Stimulated activated naive CD4-positive, alpha-beta T cell treated with Interleukin-2 at 50 U/mL for 16 hours (primary cell): ENCODE results near the gene RBM15B.

Experiments used
- DNase-seq: peaks from one replicate; lab custom pipeline; 2025; lab: John Stamatoyannopoulos, UW

The RBM15B gene

DNA sequence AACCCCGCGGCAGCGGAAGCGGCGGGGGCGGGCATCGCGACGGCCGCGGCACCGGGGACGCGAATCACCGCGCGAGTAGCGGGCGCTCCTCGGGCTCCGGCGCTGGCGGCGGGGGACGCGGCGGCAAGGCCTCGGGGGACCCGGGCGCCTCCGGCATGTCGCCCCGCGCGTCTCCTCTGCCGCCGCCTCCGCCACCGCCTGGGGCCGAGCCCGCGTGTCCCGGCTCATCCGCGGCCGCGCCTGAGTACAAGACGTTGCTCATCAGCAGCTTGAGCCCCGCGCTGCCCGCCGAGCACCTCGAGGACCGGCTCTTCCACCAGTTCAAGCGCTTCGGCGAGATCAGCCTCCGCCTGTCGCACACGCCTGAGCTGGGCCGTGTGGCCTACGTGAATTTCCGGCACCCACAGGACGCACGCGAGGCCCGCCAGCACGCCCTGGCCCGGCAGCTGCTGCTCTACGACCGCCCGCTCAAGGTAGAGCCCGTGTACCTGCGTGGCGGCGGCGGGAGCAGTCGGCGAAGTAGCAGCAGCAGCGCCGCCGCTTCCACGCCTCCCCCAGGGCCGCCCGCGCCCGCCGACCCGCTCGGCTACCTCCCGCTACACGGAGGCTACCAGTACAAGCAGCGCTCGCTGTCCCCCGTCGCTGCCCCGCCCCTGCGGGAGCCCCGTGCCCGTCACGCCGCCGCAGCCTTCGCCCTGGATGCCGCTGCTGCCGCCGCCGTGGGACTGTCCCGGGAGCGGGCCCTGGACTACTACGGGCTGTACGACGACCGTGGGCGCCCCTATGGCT, 675 bp downstream of the RBM15B start:
- peak; percentile 52 for DNase-seq

DNA sequence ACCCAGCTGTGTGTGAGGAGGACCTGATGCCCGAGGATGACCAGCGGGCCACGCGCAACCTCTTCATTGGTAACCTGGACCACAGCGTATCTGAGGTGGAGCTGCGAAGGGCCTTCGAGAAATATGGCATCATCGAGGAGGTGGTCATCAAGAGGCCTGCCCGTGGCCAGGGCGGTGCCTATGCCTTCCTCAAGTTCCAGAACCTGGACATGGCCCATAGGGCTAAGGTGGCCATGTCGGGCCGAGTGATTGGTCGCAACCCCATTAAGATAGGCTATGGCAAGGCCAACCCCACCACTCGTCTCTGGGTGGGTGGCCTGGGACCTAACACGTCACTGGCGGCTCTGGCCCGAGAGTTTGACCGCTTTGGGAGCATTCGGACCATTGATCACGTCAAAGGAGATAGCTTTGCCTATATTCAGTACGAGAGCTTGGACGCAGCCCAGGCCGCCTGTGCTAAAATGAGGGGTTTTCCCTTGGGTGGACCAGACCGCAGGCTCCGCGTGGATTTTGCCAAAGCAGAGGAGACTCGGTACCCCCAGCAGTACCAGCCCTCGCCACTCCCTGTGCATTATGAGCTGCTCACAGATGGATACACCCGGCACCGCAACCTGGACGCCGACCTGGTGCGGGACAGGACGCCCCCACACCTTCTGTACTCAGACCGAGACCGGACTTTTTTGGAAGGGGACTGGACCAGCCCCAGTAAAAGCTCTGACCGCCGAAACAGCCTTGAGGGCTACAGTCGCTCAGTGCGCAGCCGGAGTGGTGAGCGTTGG, 1.5 kb downstream of the RBM15B start:
- no peak for DNase-seq

DNA sequence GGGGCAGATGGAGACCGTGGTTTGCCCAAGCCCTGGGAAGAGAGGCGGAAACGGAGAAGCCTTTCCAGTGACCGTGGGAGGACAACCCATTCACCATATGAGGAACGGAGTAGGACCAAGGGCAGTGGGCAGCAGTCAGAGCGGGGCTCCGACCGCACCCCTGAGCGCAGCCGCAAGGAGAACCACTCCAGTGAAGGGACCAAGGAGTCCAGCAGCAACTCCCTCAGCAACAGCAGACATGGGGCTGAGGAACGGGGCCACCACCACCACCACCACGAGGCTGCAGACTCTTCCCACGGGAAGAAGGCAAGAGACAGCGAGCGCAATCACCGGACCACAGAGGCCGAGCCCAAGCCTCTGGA, 2.0 kb downstream of the RBM15B start:
- DNase-seq = no peak

DNA sequence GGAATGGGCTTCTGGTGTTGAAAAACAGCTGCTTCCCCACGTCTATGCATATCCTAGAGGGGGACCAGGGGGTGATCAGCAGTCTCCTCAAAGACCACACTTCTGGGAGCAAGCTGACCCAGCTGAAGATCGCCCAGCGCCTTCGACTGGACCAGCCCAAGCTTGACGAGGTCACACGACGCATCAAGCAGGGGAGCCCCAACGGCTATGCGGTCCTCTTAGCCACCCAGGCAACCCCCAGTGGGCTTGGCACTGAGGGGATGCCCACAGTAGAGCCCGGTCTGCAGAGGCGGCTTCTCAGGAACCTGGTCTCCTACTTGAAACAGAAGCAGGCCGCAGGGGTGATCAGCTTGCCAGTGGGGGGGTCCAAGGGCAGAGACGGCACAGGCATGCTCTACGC, 2.5 kb downstream of the RBM15B start:
- no peak for DNase-seq

DNA sequence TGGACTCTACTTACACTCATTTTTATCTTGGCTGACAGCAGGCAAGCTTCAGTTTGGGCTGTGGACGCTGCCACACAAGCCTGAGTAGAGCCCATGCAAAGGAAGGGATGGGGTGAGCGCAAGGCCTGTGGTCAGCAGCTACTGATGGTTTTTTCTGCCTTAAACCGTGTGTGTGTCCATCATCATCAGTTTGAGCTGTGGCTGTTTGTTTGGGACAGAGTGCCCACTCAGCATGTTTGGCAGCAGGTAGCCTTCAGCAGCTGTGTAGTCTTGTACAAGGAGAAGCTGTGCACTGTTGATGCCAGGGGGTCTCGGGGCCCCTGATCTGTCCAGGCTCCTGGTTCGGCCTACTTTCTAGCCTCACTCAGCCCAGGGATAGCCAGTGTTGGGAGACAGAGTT, 3.5 kb downstream of the RBM15B start:
- no peak for DNase-seq

DNA sequence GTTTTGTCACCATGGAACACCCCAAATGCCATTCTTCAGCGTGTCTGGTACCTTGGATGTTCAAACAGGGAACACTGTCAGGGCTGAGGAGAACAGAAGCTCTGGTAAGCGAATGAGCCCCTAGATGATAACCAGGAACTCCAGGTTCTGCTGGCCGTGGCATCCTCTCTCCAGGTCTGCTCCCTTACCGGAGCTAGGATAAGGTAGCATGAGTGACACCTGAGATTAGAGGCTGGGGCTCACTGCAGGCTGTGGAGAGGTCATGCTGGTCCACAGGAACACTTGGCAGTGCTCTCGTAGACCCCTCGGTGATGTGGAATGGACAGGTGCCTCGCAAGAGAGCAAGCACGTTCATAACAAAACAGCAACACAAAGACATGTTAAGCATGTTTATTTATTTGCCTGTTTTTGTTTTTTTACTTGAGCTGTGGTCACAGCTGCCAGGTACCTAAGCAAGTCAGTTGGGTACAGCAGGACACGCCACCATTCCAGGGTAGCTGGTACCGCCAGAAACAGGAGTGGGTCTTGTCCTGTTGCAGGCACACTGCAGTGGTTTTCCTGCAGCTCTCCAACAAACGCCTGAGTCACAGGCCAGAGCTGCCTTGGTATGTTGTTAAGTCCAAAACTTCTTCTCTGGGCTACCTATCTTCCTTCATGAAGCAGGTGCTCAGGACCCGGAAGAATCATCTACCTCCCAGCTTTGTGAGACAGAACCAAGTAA, 4.6 kb downstream of the RBM15B start:
- DNase-seq = no peak

DNA sequence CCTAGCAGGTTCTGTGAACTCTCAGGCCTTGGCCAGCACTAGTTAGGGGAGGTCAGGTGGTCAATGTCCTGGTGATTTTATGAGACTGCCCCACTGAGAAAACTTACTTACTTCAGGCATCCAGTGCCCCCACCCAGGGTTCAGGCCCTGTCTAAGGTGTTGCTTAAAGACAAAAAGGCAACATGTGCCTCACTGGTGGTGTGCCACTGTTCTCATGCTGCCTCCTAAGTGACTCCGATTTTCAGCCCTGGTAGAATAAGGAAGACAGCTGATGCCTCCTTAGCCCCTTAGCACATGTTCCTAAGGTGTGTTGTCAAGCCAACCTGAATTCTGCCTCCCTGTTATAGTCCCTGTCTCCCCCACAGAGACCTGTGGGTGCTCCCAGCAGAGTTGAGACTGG, 5.3 kb downstream of the RBM15B start:
- no peak for DNase-seq

DNA sequence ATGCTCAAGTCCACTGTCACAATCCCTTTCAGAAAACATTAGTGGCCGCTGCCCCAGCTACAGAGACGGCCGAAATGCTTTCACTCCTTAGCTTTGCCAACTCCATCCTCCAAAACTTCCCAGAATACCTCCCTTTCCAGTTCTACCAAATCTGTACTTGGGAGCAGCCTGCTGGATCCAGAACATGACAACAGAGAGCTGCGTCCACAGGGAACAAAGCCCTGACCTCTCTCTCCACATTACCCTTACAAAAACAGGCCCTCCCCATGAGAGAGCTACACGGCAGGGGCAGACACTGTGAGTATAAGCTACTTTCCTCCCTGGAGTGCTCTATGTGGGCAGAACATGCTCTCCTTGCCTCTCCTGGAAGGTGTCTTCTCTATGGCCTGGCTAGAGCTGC, 6.3 kb downstream of the RBM15B start:
- no peak for DNase-seq

DNA sequence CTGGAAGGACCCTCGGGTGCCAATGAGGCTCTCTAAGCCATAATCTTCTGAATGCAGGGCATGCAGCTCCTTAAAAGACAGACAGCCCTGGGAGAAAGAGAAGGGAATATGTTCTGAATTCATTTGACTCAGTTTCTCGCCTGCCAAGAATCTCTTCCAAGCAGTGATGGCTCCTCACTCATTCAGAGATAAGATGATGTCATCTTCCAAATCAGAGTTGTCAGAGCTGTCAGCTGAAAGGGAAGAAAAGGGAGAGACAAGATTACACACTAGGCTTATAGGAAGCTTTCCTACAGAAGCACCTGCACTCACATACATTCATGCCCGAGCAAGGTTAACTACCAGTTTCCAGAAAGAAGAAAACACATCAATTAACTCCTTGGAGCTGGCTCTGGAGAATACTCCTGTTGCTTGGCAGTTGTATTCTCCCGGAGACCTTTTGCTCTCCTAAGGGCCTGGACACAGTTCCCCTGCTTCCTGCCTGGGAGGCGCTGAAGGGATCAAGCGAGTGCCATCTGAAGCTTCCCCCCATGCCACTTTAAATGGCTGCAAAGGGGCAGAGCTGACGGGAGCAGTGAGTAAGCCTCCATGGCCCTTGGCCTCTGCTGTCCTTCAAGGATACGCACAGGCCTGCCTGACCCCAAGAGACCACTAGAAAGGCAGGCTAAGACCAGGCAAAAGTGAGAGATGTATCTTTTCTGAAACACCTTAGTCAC, 7.7 kb downstream of the RBM15B start:
- no peak for DNase-seq

DNA sequence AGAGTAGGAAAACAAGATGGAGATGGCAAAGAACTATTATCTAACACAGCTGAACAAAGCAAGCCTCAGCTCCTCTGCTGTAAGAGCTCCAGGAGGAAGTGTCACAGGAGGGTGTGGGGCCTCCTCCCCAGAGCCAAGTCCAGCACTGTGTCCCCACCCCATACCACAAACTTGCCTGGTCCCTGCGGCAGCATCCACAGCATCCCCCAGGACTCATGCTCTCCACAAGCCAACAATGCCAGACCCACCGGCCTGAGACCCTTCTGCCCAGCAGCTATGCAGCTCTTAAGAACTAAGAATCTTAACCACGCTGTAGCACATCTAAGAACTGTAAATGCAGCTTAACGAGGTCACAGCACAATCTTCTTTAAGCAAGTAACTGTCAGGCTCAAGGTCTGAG, 9.1 kb downstream of the RBM15B start:
- no peak for DNase-seq

DNA sequence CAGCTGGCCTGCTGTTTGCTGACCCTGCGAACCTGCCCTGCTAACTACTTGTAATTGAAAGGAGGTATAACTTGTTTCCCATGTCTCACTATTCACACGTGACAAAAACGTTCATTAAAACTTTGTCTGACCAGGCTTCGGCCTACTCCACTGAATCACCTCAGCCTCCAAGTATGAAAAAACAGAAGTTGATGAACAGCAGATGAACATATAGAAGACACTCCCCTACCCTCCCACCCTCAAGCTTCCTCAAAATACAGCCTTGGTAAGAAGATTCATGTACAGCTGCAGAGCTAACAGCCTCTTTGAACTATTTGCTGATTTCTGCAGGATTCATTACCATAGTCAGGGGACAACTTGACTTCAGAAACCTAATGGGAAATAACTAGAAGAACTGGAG, 10.7 kb downstream of the RBM15B start:
- no peak for DNase-seq

DNA sequence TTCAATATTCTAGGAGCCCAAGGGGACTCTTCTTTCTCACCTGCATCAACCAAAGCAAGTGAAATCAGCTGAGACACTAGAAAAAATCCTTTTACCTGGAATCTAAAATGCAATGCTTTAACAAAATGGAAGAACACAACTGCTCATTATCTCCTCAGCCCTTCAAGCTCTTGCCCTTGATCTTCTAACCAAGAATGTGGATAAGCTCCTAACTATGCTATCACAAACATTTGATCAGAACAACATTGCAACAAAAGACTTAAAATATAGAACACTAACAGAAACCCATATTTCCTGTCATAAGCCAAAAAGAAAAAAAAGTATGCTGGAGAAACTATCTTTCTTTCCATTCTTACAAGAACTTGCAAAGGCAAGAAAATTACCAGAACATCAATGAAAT, 12.6 kb downstream of the RBM15B start:
- no peak for DNase-seq

DNA sequence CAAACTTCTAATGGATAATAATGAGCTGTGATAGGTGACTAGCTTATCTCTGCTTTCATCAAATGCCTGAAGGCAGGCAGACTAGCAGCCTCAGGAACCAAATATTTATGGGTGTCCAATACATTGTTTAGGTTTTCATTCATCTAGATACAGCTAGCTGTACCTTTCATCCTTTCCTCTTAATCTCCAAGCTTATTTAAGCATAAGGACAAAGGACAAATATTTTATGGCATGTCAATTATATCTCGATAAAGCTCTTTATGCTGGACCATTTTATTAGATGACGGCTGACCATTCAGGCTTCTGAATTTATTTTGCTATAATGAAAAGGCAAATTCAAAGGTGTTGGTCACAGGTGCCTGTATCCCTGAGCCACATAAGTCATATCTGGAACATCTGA, 16.9 kb downstream of the RBM15B start:
- no peak for DNase-seq

DNA sequence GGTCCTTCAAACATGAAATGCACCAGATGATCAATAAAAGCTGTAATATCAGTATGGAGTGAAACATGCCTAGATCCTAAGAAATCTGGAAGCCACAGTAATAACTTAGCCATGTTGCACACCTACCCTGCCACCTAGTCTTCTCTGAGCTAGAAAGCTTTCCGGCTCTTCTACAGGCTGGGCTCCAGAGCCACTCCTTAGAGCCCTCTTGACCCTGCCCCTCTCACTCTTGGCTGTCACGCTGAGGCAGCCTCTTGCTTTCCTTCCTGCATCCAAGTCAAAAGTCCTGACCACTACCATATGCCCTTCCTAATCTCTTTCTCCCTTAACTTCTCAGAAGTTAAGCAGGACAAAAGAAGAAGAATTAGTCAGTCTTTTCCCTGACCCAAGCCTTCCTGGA, 17.7 kb downstream of the RBM15B start:
- DNase-seq = no peak

DNA sequence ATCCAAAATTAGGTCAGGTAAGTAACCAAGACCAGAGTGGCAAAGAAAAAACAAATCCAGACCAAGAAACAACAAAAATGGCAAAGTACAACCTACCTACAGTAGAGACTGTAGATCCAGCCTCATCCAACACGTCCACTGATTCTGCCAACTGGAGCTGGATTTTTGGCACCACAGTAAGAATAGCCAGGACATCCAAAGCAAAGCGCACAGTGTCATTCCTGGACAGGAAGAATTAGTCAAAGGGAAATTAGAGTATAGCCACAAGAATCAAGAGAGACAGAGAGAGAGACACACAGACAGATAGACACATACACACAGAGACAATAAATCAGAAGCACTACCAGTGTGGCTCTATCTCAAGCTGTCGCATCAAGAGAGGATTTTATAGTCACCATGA, 31.1 kb downstream of the RBM15B start:
- DNase-seq = no peak

DNA sequence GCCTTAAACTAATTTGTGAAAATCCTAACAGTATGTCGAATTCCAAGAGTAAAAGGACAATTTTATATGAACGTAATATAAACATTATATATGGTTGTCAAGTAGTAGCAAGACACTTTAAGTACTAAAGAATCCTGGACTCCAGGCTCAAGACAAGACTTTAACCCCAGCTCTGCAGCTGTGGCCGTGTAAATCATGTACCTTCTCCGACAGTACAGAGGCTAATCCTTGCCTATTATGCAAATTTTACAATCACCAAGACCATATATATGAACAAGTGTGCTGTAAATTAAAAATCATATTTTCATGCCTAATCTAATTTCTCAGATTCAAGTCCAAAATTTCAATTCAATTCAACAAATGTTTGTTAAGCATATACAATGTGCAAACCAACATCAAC, 35.8 kb downstream of the RBM15B start:
- no peak for DNase-seq

DNA sequence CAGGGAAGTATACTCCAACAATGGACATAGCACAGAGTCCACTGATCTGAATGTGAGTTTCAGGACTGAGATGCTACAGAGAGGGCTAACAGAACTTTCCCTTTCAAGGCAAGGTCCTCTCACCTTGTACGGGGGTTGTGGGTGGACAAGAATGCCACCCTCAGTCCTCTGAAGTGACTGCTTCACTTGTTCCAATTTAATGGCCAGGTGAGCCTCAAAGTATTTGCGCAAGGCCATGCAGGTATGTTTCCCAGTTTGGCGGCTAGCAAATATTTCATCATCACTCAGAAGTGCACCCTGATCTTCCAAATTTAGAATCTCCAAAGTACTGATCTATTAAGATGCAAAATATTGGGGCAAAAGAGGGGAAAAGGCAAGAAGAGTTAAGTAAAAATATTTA, 38.1 kb downstream of the RBM15B start:
- no peak for DNase-seq

DNA sequence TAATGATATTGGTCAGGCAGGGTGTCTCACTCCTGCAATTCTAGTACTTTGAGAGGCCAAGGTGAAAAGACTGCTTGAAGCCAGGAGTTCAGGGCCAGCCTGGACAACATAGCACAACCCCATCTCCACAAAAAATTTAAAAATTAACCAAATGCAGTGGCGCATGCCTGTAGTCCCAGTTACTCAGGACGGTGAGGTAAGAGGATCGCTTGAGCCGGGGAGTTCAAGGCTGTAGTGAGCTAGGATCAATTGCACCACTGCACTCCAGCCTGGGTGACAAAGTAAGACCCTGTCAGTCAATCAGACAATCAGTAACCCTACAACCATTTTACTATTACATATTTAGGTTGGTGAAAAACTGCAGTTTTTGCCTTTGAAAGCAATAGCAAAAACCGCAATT, 43.0 kb downstream of the RBM15B start:
- DNase-seq = no peak

DNA sequence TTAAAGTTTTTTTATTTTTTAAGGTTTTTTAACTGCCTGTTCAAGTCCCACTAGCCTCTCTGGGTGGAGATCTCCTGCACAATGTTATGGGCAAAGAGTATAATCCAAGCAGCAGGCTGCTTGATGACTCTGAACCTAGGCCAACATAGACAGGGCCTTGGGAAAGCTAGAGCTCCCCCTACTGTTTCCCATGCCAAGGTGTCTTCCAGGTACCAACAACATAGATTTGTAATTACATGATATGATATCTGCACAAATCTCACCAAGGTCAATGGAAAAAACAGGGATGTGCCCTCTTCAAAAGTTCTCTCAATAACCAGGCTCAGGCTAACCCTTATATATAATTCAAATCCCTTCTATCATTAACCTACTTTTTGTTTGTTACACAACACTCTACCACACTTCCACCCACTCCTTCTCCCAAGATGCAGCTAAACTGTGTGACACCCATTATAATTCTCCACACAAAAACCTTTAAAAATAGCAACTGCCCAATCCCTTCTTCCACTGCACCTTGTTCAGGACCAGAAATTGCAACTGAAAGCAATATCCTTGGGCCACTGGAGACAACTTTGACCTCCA, 43.8 kb downstream of the RBM15B start:
- DNase-seq = peak; percentile 11

DNA sequence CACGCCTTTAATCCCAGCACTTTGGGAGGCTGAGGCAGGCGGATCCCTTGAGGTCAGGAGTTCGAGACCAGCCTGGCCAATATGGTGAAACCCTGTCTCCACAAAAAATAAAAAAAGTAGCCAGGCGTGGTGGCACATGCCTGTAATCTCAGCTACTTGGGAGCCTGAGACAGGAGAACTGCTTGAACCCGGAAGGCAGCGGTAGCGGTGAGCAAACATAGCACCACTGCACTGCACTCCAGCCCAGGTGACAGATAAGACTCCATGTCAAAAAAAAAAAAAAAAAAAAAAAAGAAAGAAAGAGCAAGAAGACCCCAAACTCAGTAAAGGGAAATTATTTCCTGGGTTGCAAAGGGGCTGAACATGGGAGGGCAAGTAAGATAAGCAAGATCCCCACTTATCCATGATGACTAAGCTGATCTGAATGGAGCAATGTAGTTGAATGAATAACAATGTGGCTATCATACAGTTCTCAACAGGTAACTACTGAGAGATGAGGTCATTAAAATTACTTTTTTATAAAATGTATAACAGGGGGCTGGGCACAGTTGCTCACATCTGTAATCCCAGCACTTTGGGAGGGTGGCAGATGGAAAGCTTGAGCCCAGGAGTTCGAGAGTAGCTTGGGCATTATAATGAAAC, 46.0 kb downstream of the RBM15B start:
- DNase-seq = no peak

DNA sequence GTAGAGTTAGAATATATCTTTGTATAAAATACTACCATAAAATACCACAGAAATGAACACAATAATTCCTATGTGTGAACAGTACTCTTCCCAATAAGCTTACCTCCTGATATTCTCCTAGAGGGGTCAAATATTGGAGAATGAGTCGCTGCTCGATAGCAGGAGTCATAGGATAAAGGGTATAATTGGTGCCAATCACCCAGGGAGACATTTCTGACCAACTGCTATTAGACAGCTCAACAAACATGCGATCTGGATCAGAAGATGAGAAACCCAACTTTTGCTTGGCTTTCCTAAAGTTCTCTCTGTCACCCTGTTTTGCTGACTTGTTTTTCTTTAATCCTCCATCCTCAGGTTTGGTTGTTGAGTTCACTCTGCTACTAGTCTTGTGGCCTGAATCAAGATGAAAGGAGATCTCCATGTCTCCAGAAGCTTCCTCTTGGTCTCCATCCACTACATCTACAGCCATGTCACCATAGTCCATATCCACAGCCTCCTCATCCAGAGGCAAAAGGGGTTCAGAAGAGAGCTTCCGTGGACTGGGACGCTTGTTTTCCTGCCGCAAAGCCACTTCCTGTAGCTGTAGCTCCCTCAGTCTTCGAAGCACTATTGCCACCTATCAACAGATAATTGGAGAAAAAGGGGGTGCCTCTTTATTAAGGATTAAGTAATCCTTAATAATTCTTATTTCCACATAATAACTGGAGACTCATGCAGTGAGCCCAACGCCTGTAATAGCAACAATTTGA, 50.4 kb downstream of the RBM15B start:
- DNase-seq = no peak
